Karpas-422 (cell line): ENCODE measurements around the gene KRTAP4-16. TPM values are rescaled to one million over a fixed set of nuclear protein-coding genes. Genes with fewer than 3 reads are reported as not detected.
"Not testable (repeated sequence)": the region's sequence is repeated elsewhere in the genome, so short reads cannot be mapped to it uniquely, and the experiment has no call there.

Experiments
- DNase-seq: peaks from one replicate; pipeline ENCODE4 v3.0.0-alpha.2; 2015
- H2AFZ ChIP-seq: fragments of 200-600 bp; sonication (generic); 2 replicates; pipeline ENCODE4 v1.6.1; 2014; ENCODE audit warnings: antibody characterized with exemption, low read length, mixed read lengths
- H3K27ac ChIP-seq: fragments of 200-600 bp; sonication (generic); 2 replicates; pipeline ENCODE4 v1.5.1; 2014; ENCODE audit warnings: mild to moderate bottlenecking, low read length, moderate library complexity
- H3K27me3 ChIP-seq: fragments of 200-600 bp; sonication (generic); 2 replicates; pipeline ENCODE4 v1.6.1; 2014; ENCODE audit warnings: low read length, mixed read lengths
- H3K36me3 ChIP-seq: fragments of 200-600 bp; sonication (generic); 2 replicates; pipeline ENCODE4 v1.6.1; 2014; ENCODE audit warnings: low read length, mixed read lengths; ENCODE audit not compliant: insufficient read depth
- H3K4me1 ChIP-seq: fragments of 200-600 bp; sonication (generic); 2 replicates; pipeline ENCODE4 v1.6.1; 2014; ENCODE audit warnings: mild to moderate bottlenecking, low read length, mixed read lengths
- H3K4me2 ChIP-seq: fragments of 200-600 bp; sonication (generic); 2 replicates; pipeline ENCODE4 v1.6.1; 2014; ENCODE audit warnings: low read length, low read depth, mild to moderate bottlenecking; ENCODE audit not compliant: poor library complexity, severe bottlenecking
- H3K4me3 ChIP-seq: fragments of 200-600 bp; sonication (generic); 2 replicates; pipeline ENCODE4 v1.5.1; 2014; ENCODE audit warnings: mild to moderate bottlenecking, antibody characterized with exemption, low read length, mixed read lengths
- H3K79me2 ChIP-seq: fragments of 200-600 bp; sonication (generic); 2 replicates; pipeline ENCODE4 v1.6.1; 2014; ENCODE audit warnings: mild to moderate bottlenecking, low read length, mixed read lengths
- H3K9ac ChIP-seq: fragments of 200-600 bp; sonication (generic); 2 replicates; pipeline ENCODE4 v1.6.0; 2014; ENCODE audit warnings: low read length
- H3K9me2 ChIP-seq: fragments of 200-600 bp; sonication (generic), shearing (Covaris generic); replicated peaks from 2 replicates; pipeline ENCODE4 v1.6.0; 2014; ENCODE audit warnings: mild to moderate bottlenecking, low read length, moderate library complexity; ENCODE audit not compliant: insufficient read depth
- H3K9me3 ChIP-seq: fragments of 300-700, 200-600 bp; sonication (generic); 2 replicates; pipeline ENCODE4 v1.6.1; 2014; ENCODE audit warnings: low read length, mixed read lengths
- H4K20me1 ChIP-seq: fragments of 200-600 bp; sonication (generic); 2 replicates; pipeline ENCODE4 v1.6.1; 2014; ENCODE audit warnings: mild to moderate bottlenecking, antibody characterized with exemption, low read length, low read depth; ENCODE audit not compliant: insufficient read depth
- total RNA-seq: library from RNA; depleted of rRNA; stranded (reverse); fragments of >200 nt; shearing (Covaris generic); gene quantifications from 2 replicates; pipeline ENCODE4 v1.2.3, GENCODE V29; 2014; ENCODE audit warnings: low replicate concordance; rRNA removed

Gene KRTAP4-16
- not detected in 2 replicates for total RNA-seq

DNA sequence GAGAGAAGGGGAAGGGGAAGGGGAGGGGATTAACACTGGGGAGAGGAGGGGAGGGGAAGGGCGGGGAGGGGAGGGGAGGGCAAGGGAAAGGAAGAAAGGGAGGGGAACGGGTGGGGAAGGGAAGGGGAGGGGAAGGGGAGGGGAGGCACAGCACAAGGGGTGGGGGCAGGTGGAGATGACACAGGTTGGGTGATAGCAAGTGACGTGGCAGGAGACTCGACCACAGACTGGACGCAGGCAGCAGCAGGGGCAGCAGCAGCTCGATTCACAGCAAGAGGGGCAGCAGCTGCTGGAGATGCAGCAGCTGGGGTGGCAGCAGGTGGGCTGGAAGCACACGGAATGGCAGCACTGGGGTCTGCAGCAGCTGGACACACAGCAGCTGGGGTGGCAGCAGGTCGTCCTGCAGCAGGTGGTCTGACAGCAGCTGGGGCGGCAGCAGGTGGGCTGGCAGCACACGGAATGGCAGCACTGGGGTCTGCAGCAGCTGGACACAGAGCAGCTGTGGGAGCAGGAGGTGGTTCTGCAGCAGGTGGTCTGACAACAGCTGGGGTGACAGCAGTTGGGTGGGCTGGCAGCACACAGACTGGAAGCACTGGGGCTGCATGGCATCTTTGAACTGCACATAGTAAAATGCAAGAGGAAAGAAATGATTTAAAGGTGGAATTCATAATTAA lies at the start of gene KRTAP4-16:
TSS of gene KRTAP4-16 (minus strand) at position 624 of the 674 bp plus-strand sequence. CDS start at position 624, 0 bp downstream.
- no peaks in the 10 kb centered on the region for H3K9me3 ChIP-seq
- H2AFZ ChIP-seq, result no peak within 1 kb of the TSS
- H4K20me1 ChIP-seq, result no peaks in the 10 kb centered on the region
- no peaks in the 10 kb centered on the region for H3K9me2 ChIP-seq
- H3K79me2 ChIP-seq, result no peaks in the 10 kb centered on the region
- H3K4me1 ChIP-seq, result no peaks in the 10 kb centered on the region
- DNase-seq, result no peak
- H3K4me3 ChIP-seq, result no peak within 1 kb of the TSS
- no peak within 1 kb of the TSS for H3K4me2 ChIP-seq
- H3K9ac ChIP-seq, result no peak within 1 kb of the TSS
- no peak within 1 kb of the TSS for H3K27ac ChIP-seq
- no peaks in the 10 kb centered on the region for H3K36me3 ChIP-seq
- no peaks in the 10 kb centered on the region for H3K27me3 ChIP-seq

DNA sequence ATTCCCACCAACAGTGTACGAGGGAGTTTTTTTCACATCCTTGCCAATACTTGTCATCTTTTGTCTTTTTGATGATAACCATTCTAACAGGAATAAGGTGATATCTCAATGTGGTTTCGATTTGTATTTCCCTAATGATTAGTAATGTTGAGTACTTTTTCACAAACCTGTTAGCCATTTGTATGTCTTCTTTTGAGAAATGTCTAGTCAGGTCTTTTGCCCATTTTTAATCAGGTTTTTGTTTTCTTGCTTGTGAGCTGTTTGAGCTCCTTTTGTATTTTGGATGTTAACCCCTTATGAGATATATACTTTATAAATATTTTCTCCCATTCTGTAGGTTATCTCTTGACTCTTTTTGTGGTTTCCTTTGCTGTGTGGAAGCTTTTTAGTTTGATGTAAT lies 49.5 kb upstream of the KRTAP4-16 start:
- Histone ChIP-seq H3K36me3 (no peaks in the 10 kb centered on the region), H3K4me1 (no peaks in the 10 kb centered on the region), H2AFZ (no peak overlapping the region), H3K9me2 (no peaks in the 10 kb centered on the region), H3K9ac (no peak overlapping the region), H3K79me2 (no peaks in the 10 kb centered on the region), H4K20me1 (no peaks in the 10 kb centered on the region), H3K27me3 (no peaks in the 10 kb centered on the region), H3K4me2 (no peak overlapping the region), H3K27ac (no peak overlapping the region), H3K4me3 (no peak overlapping the region), H3K9me3 (no peaks in the 10 kb centered on the region)
- DNase-seq, result no peak

DNA sequence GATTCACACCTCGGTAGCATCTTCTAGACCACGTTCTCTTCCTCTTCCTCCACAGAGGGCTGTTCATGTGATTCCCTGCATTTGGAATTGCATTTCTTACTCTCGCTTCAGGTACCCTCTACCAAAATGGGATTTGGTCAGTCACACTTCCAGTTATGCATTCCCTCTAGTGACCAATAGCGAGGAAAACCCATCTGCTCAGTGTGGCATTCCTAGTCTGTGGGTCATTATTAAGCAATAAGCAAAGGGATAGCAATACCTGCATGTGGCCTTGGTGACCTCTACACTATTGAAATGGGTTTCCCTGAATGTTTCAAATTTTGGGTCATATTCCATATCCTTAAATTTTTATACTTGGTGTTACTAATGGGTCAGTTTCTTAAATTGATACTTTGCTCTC lies 48.0 kb upstream of the KRTAP4-16 start:
- Histone ChIP-seq H3K9ac (no peak overlapping the region), H2AFZ (no peak overlapping the region), H3K9me2 (no peaks in the 10 kb centered on the region), H3K4me1 (no peaks in the 10 kb centered on the region), H3K27me3 (no peaks in the 10 kb centered on the region), H3K4me3 (no peak overlapping the region), H3K4me2 (no peak overlapping the region), H3K36me3 (no peaks in the 10 kb centered on the region), H3K79me2 (no peaks in the 10 kb centered on the region), H3K27ac (no peak overlapping the region), H4K20me1 (no peaks in the 10 kb centered on the region), H3K9me3 (no peaks in the 10 kb centered on the region)
- DNase-seq, result no peak

DNA sequence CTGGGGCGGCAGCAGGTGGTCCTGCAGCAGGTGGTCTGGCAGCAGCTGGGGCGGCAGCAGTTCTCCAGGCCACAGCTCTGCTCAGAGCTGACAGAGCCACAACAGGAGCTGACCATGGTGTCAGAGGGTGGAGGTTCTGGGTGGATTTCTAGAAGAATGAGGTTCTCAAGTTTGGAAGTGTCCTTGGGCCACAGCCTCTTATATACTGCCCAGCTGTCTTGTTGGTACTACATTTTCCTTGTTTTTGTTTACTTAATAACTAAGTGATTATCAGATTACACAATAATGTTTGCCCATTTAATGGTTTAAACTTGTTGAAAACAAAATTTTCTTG lies 47.6 kb upstream of the KRTAP4-16 start, which contains the start of gene KRTAP4-5:
TSS of gene KRTAP4-5 (minus strand) at position 174 of the 334 bp plus-strand sequence. CDS start at position 116, 58 bp downstream.
- Histone ChIP-seq H3K4me3 (no peak within 1 kb of the TSS), H3K79me2 (no peaks in the 10 kb centered on the region), H3K27ac (no peak within 1 kb of the TSS), H3K9me3 (no peaks in the 10 kb centered on the region), H2AFZ (no peak within 1 kb of the TSS), H3K27me3 (no peaks in the 10 kb centered on the region), H4K20me1 (no peaks in the 10 kb centered on the region), H3K4me1 (no peaks in the 10 kb centered on the region), H3K9ac (no peak within 1 kb of the TSS), H3K9me2 (no peaks in the 10 kb centered on the region), H3K4me2 (no peak within 1 kb of the TSS), H3K36me3 (no peaks in the 10 kb centered on the region)
- no peak for DNase-seq

DNA sequence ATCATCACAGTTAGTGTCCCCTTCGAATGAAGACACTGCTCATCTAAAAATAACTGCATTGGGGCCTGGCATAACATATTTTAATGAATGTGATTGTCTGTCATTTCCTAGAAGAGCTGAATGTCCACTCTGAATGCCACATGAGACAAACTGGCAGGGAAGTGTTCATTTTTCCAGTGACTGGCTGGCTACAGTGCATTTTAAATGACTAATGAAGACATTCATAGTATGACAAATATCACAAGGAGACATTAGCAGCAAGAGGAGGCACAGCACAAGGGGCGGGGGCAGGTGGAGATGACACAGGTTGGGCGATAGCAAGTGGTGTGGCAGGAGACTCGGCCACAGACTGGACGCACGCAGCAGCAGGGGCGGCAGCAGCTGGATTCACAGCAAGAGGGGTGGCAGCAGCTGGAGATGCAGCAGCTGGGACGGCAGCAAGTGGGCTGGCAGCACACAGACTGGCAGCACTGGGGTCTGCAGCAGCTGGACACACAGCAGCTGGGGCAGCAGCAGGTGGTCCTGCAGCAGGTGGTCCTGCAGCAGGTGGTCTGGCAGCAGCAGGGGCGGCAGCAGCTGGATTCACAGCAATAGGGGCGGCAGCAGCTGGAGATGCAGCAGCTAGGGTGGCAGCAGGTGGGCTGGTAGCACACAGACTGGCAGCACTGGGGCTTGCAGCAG lies 47.1 kb upstream of the KRTAP4-16 start:
- H2AFZ ChIP-seq, H3K4me3 ChIP-seq, H3K27me3 ChIP-seq: not testable (repeated sequence)

DNA sequence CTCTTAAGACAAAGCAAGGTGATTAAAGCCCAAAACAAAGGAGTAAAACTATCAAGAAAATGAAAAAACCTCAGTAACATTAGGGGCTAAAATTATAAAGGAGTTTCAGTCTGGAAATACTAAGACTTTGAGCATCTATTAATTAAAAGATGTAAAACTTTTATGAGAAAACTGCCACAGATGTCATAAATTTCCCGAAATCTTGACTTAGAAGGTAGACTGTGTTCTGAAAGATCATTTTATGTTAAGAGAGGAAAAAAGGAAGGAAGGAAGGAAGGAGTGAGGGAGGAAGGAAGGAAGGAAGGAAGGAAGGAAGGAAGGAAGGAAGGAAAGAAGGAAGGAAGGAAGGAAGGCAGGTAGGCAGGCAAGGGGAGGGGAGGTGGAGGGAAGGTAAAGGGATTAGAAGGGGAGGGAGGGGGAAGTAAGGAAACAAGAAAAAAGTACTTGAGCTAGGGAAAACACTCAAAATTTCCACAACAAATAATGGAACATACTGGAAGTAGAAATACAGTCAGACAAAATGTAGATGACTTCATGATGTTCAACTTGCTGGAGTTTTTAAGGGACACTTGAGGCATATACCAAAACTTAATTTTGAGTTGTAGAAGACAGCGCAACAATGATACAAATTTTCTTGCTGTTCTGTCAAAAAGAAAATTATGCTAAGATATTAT lies 45.7 kb upstream of the KRTAP4-16 start:
- Histone ChIP-seq H3K9me3 (peaks cover 3% of the 10 kb centered on the region; the same call in 1 of the 2 replicates), H2AFZ (no peak overlapping the region)

More for the DNA sequence above, 47.1 kb upstream of the KRTAP4-16 start:
- not testable (repeated sequence) for H3K79me2 ChIP-seq, H3K9me3 ChIP-seq, H3K9ac ChIP-seq, DNase-seq, H3K27ac ChIP-seq, H3K4me1 ChIP-seq, H3K9me2 ChIP-seq, H3K4me2 ChIP-seq, H4K20me1 ChIP-seq, H3K36me3 ChIP-seq

DNA sequence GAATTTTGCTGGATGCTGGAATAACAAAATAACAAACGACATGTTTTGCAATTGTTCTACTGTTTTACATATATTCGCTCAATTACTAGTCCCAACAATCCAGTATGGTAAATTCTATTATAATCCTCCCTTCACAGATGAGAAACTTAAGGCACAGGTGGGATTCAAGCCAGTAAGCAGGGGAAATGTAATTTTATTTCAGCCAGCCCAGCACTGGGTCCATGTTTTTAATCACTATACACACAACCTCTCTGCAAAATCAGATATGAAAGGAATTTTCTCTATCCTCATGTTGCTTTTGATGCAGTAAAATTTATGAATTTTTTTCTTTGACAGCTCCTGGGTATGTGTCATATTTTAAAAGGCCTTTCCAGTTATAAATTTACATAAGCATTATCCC lies 43.3 kb upstream of the KRTAP4-16 start:
- H3K9ac ChIP-seq, result no peak overlapping the region
- H4K20me1 ChIP-seq, result no peaks in the 10 kb centered on the region

More for the DNA sequence above, 45.7 kb upstream of the KRTAP4-16 start:
- no peaks in the 10 kb centered on the region for H3K36me3 ChIP-seq
- H3K4me2 ChIP-seq, result no peak overlapping the region
- no peak overlapping the region for H3K27ac ChIP-seq
- no peak for DNase-seq
- H4K20me1 ChIP-seq, result no peaks in the 10 kb centered on the region
- no peak overlapping the region for H3K4me3 ChIP-seq
- H3K9ac ChIP-seq, result no peak overlapping the region
- no peaks in the 10 kb centered on the region for H3K79me2 ChIP-seq
- no peaks in the 10 kb centered on the region for H3K27me3 ChIP-seq
- no peaks in the 10 kb centered on the region for H3K9me2 ChIP-seq
- H3K4me1 ChIP-seq, result no peaks in the 10 kb centered on the region

DNA sequence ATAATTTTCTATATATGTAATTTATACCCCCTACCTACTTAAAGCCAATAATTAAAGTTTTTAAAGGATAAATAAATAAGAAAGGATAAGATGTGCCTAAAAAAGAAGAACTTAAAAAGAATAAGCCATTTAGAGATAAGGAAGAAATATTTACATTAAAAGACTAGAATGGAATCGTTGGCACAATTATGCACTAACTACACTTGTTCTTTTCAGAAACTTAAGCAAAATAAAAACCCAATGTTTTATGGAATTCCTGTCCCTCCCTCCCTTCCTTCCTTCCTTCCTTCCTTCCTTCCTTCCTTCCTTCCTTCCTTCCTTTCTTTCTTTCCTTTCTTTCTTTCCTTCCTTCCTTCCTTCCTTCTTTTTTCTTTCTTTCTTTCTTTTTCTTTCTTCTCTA lies 42.8 kb upstream of the KRTAP4-16 start:
- Histone ChIP-seq H2AFZ (no peak overlapping the region), H3K36me3 (no peaks in the 10 kb centered on the region), H3K4me1 (no peaks in the 10 kb centered on the region), H3K27ac (no peak overlapping the region), H3K9me2 (no peaks in the 10 kb centered on the region), H3K9me3 (peaks cover 3% of the 10 kb centered on the region; the same call in 1 of the 2 replicates), H3K4me2 (no peak overlapping the region), H3K4me3 (no peak overlapping the region), H3K9ac (no peak overlapping the region), H3K79me2 (no peaks in the 10 kb centered on the region), H4K20me1 (no peaks in the 10 kb centered on the region), H3K27me3 (no peaks in the 10 kb centered on the region)
- DNase-seq, result no peak

More for the DNA sequence above, 43.3 kb upstream of the KRTAP4-16 start:
- no peak for DNase-seq
- Histone ChIP-seq H3K27me3 (no peaks in the 10 kb centered on the region), H3K27ac (no peak overlapping the region), H3K79me2 (no peaks in the 10 kb centered on the region), H3K9me2 (no peaks in the 10 kb centered on the region), H3K9me3 (peaks cover 3% of the 10 kb centered on the region; the same call in 1 of the 2 replicates), H3K4me2 (no peak overlapping the region), H2AFZ (no peak overlapping the region), H3K36me3 (no peaks in the 10 kb centered on the region), H3K4me3 (no peak overlapping the region), H3K4me1 (no peaks in the 10 kb centered on the region)
